ENCODE data around the gene LSR. TPM values are rescaled to one million over a fixed set of nuclear protein-coding genes. Genes with fewer than 3 reads are reported as not detected.

LSR gene
- total and polyA plus RNA-seq, 2 experiments from 2014 or later: 116 to 212 TPM

- no peak overlapping the region for H3K4me3 ChIP-seq
- DNase-seq (ENCODE audit: low spot score) (no peak), ATAC-seq (no peak)
- H3K36me3 ChIP-seq (ENCODE audit: insufficient read depth): peaks cover 29% of the 10 kb centered on the region
- H4K20me1 ChIP-seq (replicated peaks; ENCODE audit: insufficient read depth): peaks cover 45% of the 10 kb centered on the region
- no peaks in the 10 kb centered on the region for H3K9me2 ChIP-seq (ENCODE audit: insufficient read depth)
- no peaks in the 10 kb centered on the region for H3K27me3 ChIP-seq (ENCODE audit: insufficient read depth)
- Mint-ChIP-seq H3K9me3 (peaks cover 4% of the 10 kb centered on the region; the same call in 1 of the 3 replicates), H3K27me3 (ENCODE audit: insufficient read depth, low read depth, poor library complexity) (peaks cover 25% of the 10 kb centered on the region), H3K4me3 (peak overlapping the region; percentile 95; the same call in 2 of the 3 replicates), H3K27ac (no peak overlapping the region), H3K4me1 (peaks cover 32% of the 10 kb centered on the region), H3K36me3 (ENCODE audit: low read depth) (peaks cover 72% of the 10 kb centered on the region)
- H3F3A ChIP-seq (replicated peaks; ENCODE audit: low read depth): no peaks in the 10 kb centered on the region
- peaks cover 12% of the 10 kb centered on the region for H3K4me1 ChIP-seq (ENCODE audit: insufficient read depth)
- no peak overlapping the region for H3K27ac ChIP-seq (ENCODE audit: low read depth)
- TF ChIP-seq ZNF331 (CRISPR knock-in tag; IDR thresholded peaks at IDR 0.05; ENCODE audit: low read depth): no peak
- no peak for TF ChIP-seq CREB1 (CRISPR knock-in tag; IDR thresholded peaks at IDR 0.05; ENCODE audit: low read depth)
- TF ChIP-seq CTCF (conservative IDR thresholded peaks at IDR 0.05; ENCODE audit: low read depth in 2 of 2): no peak
- no peak for TF ChIP-seq EZH2 (IDR thresholded peaks at IDR 0.05; ENCODE audit: low read depth, unreplicated experiment)
- TF ChIP-seq, protein P1, sequence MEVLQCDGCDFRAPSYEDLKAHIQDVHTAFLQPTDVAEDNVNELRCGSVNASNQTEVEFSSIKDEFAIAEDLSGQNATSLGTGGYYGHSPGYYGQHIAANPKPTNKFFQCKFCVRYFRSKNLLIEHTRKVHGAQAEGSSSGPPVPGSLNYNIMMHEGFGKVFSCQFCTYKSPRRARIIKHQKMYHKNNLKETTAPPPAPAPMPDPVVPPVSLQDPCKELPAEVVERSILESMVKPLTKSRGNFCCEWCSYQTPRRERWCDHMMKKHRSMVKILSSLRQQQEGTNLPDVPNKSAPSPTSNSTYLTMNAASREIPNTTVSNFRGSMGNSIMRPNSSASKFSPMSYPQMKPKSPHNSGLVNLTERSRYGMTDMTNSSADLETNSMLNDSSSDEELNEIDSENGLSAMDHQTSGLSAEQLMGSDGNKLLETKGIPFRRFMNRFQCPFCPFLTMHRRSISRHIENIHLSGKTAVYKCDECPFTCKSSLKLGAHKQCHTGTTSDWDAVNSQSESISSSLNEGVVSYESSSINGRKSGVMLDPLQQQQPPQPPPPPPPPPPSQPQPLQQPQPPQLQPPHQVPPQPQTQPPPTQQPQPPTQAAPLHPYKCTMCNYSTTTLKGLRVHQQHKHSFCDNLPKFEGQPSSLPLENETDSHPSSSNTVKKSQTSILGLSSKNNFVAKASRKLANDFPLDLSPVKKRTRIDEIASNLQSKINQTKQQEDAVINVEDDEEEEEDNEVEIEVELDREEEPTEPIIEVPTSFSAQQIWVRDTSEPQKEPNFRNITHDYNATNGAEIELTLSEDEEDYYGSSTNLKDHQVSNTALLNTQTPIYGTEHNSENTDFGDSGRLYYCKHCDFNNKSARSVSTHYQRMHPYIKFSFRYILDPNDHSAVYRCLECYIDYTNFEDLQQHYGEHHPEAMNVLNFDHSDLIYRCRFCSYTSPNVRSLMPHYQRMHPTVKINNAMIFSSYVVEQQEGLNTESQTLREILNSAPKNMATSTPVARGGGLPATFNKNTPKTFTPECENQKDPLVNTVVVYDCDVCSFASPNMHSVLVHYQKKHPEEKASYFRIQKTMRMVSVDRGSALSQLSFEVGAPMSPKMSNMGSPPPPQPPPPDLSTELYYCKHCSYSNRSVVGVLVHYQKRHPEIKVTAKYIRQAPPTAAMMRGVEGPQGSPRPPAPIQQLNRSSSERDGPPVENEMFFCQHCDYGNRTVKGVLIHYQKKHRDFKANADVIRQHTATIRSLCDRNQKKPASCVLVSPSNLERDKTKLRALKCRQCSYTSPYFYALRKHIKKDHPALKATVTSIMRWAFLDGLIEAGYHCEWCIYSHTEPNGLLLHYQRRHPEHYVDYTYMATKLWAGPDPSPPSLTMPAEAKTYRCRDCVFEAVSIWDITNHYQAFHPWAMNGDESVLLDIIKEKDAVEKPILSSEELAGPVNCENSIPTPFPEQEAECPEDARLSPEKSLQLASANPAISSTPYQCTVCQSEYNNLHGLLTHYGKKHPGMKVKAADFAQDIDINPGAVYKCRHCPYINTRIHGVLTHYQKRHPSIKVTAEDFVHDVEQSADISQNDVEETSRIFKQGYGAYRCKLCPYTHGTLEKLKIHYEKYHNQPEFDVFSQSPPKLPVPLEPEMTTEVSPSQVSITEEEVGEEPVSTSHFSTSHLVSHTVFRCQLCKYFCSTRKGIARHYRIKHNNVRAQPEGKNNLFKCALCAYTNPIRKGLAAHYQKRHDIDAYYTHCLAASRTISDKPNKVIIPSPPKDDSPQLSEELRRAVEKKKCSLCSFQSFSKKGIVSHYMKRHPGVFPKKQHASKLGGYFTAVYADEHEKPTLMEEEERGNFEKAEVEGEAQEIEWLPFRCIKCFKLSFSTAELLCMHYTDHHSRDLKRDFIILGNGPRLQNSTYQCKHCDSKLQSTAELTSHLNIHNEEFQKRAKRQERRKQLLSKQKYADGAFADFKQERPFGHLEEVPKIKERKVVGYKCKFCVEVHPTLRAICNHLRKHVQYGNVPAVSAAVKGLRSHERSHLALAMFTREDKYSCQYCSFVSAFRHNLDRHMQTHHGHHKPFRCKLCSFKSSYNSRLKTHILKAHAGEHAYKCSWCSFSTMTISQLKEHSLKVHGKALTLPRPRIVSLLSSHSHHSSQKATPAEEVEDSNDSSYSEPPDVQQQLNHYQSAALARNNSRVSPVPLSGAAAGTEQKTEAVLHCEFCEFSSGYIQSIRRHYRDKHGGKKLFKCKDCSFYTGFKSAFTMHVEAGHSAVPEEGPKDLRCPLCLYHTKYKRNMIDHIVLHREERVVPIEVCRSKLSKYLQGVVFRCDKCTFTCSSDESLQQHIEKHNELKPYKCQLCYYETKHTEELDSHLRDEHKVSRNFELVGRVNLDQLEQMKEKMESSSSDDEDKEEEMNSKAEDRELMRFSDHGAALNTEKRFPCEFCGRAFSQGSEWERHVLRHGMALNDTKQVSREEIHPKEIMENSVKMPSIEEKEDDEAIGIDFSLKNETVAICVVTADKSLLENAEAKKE (CRISPR knock-in tag; IDR thresholded peaks at IDR 0.05): no peak
- no peak for TF ChIP-seq POLR2AphosphoS5 (IDR thresholded peaks at IDR 0.05; ENCODE audit: low read depth)
- TF ChIP-seq ZNF114 (CRISPR knock-in tag; IDR thresholded peaks at IDR 0.05): no peak
- no peak for TF ChIP-seq STAT1 (IDR thresholded peaks at IDR 0.05; ENCODE audit: unreplicated experiment)
- no peak for TF ChIP-seq REST (IDR thresholded peaks at IDR 0.05; ENCODE audit: unreplicated experiment)
- TF ChIP-seq JUNB (IDR thresholded peaks at IDR 0.05; ENCODE audit: unreplicated experiment): no peak
- no peak for TF ChIP-seq NANOG (IDR thresholded peaks at IDR 0.05; ENCODE audit: borderline replicate concordance)
- no peak for TF ChIP-seq EZH2phosphoT487 (IDR thresholded peaks at IDR 0.05; ENCODE audit: unreplicated experiment)
- TF ChIP-seq ETS1 (IDR thresholded peaks at IDR 0.05): no peak
- no peak overlapping the region for H2AFZ ChIP-seq
- H3K79me2 ChIP-seq (replicated peaks; ENCODE audit: insufficient read depth): peaks cover 67% of the 10 kb centered on the region
- no peak overlapping the region for H3K4me2 ChIP-seq
Measured at GRCh38 chr19:35251456-35251855, 2.7 kb downstream of the LSR start.
